IPS-11a (cell line): ENCODE measurements around the gene NRF1.
"Not testable (repeated sequence)": the region's sequence is repeated elsewhere in the genome, so short reads cannot be mapped to it uniquely, and the experiment has no call there.

Experiments used
- H3K4me3 ChIP-seq: one replicate; pipeline ENCODE4 v1.5.1; 2013; ENCODE audit warnings: low read depth, low read length, control low read depth

NRF1 gene

DNA sequence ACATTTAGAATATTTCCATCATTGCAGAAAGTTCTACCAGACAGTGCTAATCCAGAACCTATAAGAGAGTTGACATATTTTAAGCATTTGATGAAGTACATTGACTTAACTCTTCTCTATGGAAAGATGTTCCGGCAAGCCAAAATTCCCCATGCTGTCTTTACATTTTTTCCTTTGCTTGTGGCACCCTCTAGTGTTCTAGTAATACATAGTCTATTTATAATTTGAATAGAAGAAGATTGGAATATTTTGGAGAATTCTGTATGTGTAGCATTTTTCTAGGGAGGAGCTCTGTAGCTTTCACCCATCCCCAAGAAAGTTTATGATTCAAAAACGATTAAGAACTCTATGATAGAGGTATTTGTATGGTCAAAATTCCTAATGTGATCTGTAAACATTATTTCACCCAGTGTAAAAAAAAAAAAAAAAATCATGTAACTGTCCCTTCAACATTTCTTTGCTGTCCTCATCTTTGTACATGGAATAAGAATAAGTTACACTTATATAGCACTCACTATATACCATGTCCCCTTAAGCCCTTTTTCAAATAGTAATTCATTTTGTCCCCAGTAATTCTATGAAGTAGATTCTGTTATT is 33.2 kb downstream of the NRF1 start:
- H3K4me3 ChIP-seq = no peak overlapping the region

DNA sequence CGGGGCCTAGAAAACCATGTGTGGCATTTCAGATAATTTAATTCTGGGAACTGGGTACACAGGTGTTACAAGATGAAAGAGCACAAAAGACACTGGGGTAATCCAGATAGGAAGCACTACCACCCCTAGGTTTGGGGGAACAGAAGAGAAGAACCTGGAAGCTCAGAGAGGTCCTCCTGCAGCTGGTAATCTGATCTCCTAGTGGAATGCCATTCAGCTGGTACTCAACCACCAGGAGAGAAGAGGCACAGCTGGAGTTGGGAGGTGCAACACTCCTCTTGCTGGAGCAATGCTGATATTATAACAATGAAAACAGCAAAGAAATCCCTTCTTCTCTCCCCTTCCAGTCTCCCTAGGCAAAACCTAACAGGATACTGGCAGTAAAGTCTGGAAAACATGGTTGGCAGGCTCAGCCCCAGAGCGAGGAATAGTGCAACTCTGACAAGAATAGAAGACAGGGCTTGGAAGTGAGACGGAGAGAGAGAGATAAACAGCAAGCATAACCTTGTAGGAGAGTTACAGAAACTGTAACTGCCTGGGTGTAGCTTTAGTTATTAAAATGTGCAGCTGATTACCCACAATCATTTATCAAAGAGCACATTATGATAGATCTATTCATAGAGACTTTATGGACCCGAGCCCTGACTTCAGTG is 35.0 kb downstream of the NRF1 start:
- H3K4me3 ChIP-seq = no peak overlapping the region

DNA sequence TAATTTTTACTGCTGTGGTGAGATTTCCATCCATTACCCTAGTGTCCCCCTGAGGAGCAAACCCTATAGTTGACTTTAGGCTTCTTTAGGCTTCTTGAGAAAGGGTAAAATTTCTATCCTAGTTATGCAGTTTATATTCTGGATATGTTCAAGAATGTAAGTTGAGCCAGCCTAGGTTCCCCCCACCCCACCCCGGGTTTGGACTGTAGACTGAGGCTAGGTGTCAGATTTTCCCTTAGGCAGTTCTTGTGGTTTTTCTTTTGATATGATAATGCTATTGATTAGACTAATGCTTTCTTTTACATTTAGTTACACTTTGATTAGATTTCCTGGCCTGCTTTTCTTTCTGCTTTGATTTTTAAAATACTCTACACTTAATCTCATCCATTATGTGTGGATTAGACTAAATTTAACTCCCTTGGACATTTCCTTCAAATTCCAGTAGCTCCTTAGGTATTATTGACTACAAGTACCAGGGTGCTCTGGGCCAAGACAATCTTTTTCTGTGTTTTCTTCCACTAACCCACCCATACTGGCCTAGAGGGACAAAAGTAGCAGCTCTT is 37.7 kb downstream of the NRF1 start:
- H3K4me3 ChIP-seq = no peak overlapping the region

DNA sequence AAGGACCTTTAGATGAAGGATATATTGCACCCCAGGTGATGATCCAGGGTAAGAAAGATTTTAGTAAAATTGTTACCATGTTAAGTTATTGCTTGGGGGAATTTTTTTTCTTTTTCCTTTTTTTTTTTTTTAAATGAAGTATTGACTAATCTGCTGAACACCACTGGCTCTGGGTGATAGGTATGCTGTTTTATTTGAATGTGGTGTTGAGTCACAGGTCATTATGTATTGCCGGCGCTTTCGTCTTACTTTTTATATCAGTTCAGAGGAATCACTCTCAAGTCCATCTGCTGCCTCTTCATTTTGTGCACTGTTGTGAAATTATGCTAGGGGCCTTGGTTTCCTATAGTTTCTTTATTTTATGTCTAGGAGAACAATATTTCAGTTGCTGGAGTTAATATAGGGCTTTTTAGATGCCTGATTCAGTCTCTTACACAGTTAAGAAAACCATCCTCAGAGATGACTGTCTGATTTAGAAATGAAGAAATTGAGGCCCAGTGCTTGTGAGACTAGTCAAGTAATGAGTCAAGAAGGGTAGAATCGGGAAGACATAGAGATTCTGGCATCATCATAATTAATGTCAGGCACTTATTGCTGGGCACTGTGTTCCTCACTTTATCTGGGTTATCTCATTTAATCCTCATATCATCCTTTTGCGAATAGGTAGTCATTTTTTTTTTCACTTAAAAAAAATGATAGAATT is 38.7 kb downstream of the NRF1 start:
- H3K4me3 ChIP-seq = no peak overlapping the region

DNA sequence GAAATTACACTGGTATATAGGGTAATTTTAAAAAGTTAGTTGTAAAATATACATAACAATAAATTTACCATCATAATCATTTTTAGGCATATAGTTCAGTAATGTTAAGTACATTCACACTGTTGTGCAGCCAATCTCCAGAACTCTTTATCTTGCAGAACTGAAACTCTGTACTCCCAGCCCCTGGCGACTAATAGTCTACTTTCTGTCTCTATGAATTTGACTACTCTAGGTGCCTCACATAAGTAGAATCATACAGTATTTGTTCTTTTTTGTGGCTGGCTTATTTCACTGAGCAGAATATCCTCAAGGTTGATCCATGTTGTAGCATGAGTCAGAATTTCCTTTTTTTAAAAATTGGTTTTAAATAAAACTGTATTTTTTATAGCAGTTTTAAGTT is 41.4 kb downstream of the NRF1 start:
- H3K4me3 ChIP-seq = no peak overlapping the region

GRCh38 chr7:129655811-129656210 is 44.3 kb downstream of the NRF1 start:
- H3K4me3 ChIP-seq = no peak overlapping the region

- H3K4me3 ChIP-seq = no peak overlapping the region
Measured at GRCh38 chr7:129657363-129657762, 45.8 kb downstream of the NRF1 start.

DNA sequence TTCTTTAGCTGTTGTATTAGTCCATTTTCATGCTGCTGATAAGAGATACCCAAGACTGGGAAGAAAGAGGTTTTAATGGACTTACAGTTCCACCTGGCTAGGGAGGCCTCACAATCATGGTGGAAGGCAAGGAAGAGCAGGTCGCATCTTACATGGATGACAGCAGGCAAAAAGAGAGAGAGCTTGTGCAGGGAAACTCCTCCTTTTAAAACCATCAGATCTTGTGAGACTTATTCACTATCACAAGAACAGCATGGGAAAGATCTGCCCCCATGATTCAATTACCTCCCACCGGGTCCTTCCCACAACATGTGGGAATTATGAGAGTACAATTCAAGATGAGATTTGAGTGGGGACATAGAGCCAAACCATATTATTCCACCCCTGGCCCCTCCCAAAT is 48.4 kb downstream of the NRF1 start:
- H3K4me3 ChIP-seq = not testable (repeated sequence)

DNA sequence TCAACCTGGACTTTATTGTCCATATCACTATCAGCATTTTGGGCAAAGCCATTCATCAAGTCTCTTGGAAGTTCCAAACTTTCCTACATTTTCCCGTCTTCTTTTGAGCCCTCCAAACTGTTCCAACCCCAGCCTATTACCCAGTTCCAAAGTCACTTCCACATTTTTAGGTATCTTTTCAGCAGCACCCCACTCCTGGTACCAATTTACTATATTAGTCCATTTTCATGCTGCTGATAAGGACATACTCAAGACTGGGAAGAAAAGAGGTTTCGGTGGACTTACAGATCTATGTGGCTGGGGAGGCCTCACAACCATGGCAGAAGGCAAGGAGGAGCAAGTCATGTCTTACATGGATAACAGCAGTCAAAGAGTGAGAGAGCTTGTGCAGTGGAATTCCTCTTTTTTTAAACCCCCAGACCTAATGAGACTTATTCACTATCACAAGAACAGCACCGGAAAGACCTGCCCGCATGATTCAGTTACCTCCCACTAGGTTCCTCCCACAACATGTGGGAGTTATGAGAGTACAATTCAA is 50.2 kb downstream of the NRF1 start:
- no peak overlapping the region for H3K4me3 ChIP-seq

DNA sequence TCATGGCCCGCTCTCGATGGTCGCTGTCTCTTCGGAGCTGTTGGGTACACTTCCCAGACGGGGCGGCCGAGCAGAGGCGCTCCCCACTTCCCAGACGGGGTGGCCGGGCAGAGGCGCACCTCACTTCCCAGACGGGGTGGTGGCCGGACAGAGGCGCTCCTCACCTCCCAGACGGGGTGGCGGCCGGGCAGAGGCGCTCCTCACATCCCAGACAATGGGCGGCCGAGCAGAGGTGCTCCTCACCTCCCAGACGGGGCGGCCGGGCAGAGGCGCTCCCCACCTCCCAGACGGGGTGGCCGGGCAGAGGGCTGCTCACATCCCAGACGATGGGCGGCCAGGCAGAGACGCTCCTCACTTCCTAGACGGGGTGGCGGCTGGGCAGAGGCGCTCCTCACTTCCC is 51.7 kb downstream of the NRF1 start:
- H3K4me3 ChIP-seq = not testable (repeated sequence)

GRCh38 chr7:129664029-129665012 is 52.8 kb downstream of the NRF1 start:
- no peak overlapping the region for H3K4me3 ChIP-seq

- H3K4me3 ChIP-seq = no peak overlapping the region
Measured at GRCh38 chr7:129665013-129665401, 53.5 kb downstream of the NRF1 start.

DNA sequence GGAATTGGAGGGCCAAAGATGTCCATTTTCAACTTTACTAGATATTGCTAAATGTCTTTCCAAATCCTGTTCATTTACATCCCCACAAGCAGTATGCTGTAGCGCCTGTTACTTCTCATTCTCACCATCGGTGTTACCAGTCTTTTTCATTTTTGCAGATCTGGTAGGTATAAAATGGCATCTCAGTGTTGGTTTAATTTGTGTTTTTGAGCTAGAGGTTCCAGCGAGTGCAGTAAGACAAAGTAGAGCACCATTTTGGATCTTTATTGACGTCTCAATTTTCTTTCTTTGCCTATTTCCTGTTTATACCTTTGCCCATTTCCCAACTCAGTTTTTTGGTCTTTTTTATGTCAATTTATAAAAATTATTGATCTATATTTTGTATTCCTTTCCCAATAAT is 55.6 kb downstream of the NRF1 start:
- no peak overlapping the region for H3K4me3 ChIP-seq

DNA sequence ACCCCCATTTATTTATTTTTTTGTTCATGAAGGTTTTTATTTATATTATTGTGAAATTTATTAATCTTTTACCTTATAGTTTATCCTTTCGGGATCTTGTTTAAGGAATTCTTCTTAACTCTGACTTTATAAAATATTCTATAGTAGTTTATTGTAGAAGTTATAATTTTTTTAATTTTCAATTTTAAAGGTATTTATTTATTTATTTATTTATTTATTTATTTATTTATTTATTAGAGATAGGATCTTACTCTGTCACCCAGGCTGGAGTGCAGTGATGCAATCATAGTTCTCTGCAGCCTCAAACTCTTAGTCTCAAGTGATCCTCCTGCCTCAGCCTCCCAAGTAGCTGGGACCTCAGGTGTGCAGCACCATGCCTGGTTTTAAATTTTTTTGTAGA is 56.0 kb downstream of the NRF1 start:
- H3K4me3 ChIP-seq = no peak overlapping the region

DNA sequence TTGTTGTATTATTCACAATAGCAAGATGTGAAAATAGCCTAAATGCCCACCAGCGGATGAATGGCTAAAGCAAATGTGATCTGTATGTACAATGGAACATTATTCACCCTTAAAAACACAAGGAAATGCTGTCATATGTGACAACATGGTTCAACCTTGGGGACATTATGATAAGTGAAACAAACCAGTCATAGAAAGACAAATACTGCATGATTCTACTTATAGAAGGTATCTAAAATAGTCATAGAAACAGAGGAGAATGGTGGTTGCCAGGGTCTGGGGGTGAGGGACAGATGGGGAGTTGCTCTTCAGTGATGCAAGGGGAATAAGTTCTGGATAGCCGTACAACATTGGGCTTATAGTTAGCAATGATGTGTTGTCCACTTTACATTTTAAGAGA is 58.4 kb downstream of the NRF1 start:
- no peak overlapping the region for H3K4me3 ChIP-seq

GRCh38 chr7:129670656-129671055 is 59.1 kb downstream of the NRF1 start:
- H3K4me3 ChIP-seq = no peak overlapping the region

DNA sequence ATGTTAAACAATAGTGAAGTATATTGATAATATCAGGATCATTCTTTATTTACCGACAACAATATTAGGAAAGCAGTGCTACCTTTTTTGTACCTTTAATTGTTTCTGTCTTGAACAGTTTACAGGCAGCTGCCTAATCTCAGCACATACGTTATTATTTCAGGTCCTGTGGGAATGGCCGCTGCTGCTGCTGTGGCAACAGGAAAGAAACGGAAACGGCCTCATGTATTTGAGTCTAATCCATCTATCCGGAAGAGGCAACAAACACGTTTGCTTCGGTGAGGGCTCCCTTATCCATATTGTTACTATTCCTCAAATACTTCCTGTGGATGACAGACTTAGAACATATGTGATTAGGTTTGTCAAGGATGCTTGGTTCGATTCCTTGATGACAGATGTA is 59.7 kb downstream of the NRF1 start:
- H3K4me3 ChIP-seq = no peak overlapping the region

DNA sequence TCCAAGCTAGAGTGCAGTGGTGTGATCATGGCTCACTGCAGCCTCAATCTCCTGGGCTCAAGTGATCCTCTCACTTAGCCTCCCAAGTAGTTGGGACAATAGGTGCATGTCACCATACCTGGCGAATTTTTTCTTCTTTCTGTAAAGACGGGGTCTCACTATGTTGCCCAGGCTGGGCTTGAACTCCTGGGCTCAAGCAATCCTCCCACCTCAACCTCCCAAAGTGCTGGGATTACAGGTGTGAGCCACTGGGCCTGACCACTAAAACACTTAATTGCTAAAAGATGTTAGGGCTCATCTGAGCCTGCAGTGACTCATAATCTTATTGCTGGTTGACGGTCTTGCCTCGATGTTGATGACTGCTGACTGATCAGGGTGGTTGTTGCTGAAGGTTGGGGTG is 63.0 kb downstream of the NRF1 start:
- not testable (repeated sequence) for H3K4me3 ChIP-seq

DNA sequence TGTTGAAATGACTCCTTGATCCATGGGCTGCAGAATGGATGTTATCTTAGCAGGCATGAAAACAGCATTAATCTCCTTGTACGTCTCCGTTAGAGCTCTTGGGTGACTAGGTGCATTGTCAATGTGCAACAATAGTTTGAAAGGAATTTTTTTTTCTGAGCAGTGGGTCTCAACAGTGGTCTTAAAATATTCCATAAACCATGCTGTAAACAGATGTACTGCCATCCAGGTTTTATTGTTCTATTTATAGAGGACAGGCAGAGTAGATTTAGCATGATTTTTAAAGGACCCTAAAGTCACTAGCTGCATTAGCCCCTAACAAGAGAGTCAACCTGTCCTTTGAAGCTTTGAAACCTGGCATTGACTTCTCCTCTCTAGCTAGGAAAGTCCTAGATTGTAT is 64.0 kb downstream of the NRF1 start:
- no peak overlapping the region for H3K4me3 ChIP-seq

GRCh38 chr7:129676017-129676897 is 64.7 kb downstream of the NRF1 start:
- H3K4me3 ChIP-seq = no peak overlapping the region
